ENCODE results near the gene LRRC56. TPM values are rescaled to one million over a fixed set of nuclear protein-coding genes. Genes with fewer than 3 reads are reported as not detected.

Gene LRRC56
- total and polyA plus RNA-seq, 2 of the 13 experiments (the other 11 are each of a cell fraction or from before 2014, with no cell fraction given): 0.11 to 0.29 TPM

GRCh38 chr11:506238-506994, 30.9 kb upstream of the LRRC56 start (continued):
- TF ChIP-seq NR2F6 (IDR thresholded peaks at IDR 0.05) (no peak), NR2F6 (CRISPR knock-in tag; IDR thresholded peaks at IDR 0.05) (peak; percentile 37; the same call in 1 of the 2 replicates), ZNF136 (CRISPR knock-in tag; IDR thresholded peaks at IDR 0.05; ENCODE audit: low read depth) (0 out of 2 replicates have a peak, but pooled peaks have one; percentile 62), ZNF747 (CRISPR knock-in tag; IDR thresholded peaks at IDR 0.05; ENCODE audit: borderline replicate concordance) (peak; percentile 82), HMG20A (CRISPR knock-in tag; IDR thresholded peaks at IDR 0.05; ENCODE audit: borderline replicate concordance) (no peak), ARHGAP35 (CRISPR knock-in tag; IDR thresholded peaks at IDR 0.05; ENCODE audit: borderline replicate concordance) (peak; percentile 75), SOX13 (IDR thresholded peaks at IDR 0.05) (0 out of 2 replicates have a peak, but pooled peaks have one; percentile 10), SOX13 (CRISPR knock-in tag; conservative IDR thresholded peaks at IDR 0.05 in 1 of 2, IDR thresholded peaks at IDR 0.05 in 1 of 2) (peak in 1 of 2 experiments; percentile 19; a peak in 1 of 4 replicates), PBX3 (CRISPR knock-in tag; IDR thresholded peaks at IDR 0.05; ENCODE audit: borderline replicate concordance) (no peak), ZNF33B (CRISPR knock-in tag; IDR thresholded peaks at IDR 0.05) (0 out of 2 replicates have a peak, but pooled peaks have one; percentile 56), ZNF543 (CRISPR knock-in tag; IDR thresholded peaks at IDR 0.05) (no peak; the same call in 1 of the 2 replicates), RNF219 (CRISPR knock-in tag; IDR thresholded peaks at IDR 0.05) (0 out of 2 replicates have a peak, but pooled peaks have one; percentile 66), TCF12 (IDR thresholded peaks at IDR 0.05) (no peak), TCF12 (CRISPR knock-in tag; IDR thresholded peaks at IDR 0.05) (peak; percentile 72; the same call in 1 of the 2 replicates), ZBTB7B (CRISPR knock-in tag; IDR thresholded peaks at IDR 0.05) (peak; percentile 66; the same call in 1 of the 2 replicates), THAP9 (CRISPR knock-in tag; IDR thresholded peaks at IDR 0.05; ENCODE audit: borderline replicate concordance) (peak; percentile 68; the same call in 1 of the 2 replicates), SNAPC4 (CRISPR knock-in tag; IDR thresholded peaks at IDR 0.05) (peak; percentile 81; the same call in 1 of the 2 replicates)
